NCI-H2171 (cell line): Measurements from ENCODE around the gene POLG2.
"Not testable (repeated sequence)": the region's sequence is repeated elsewhere in the genome, so short reads cannot be mapped to it uniquely, and the experiment has no call there.

Source experiments
- DNase-seq: peaks from one replicate; lab custom pipeline; 2025; lab: John Stamatoyannopoulos, UW

The POLG2 gene

DNA sequence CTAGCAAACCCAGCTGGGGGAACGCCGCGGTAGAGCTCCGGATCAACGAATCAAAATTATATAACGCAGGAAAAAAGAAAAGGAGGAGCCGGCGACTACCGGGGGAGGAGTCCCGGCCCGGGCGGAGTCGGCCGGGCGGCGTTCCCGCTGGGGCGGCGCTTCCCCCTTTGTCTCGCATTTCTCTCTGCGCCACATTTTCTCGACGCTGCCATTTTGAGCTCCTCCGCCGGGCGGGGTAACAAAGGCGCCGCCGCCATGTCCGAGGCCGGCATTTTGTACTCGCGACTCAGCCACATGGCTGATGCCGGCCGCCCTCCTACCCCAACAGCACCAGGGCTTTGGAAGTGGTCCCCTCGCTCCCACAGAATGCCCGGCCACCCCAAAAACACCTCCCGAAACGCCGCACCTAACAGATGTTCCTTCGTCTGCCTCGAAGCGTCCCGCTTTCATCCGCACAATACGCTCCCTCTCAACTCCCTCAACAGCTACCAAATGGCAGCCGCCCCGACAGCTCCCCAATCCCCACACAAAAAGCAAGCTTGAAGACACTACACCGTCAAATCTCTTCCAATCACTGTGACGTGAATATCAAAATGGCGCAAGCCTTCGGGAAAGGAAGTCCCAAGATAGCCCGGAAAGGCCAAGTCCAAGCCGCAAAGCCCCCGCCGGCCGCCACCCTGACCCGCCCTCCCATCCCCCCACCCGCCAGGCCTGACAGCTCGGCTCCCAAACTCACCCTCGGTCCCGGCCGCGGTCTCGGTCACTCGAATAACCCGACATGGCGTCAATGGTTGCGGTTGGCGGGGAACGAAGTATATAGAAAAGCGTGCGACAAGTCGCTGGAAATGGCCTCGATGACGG lies 8.7 kb upstream of the POLG2 start:
- DNase-seq: peak; percentile 85

- no peak for DNase-seq
Observed at GRCh38 chr17:64504769-64505339, 8.0 kb upstream of the POLG2 start.

DNA sequence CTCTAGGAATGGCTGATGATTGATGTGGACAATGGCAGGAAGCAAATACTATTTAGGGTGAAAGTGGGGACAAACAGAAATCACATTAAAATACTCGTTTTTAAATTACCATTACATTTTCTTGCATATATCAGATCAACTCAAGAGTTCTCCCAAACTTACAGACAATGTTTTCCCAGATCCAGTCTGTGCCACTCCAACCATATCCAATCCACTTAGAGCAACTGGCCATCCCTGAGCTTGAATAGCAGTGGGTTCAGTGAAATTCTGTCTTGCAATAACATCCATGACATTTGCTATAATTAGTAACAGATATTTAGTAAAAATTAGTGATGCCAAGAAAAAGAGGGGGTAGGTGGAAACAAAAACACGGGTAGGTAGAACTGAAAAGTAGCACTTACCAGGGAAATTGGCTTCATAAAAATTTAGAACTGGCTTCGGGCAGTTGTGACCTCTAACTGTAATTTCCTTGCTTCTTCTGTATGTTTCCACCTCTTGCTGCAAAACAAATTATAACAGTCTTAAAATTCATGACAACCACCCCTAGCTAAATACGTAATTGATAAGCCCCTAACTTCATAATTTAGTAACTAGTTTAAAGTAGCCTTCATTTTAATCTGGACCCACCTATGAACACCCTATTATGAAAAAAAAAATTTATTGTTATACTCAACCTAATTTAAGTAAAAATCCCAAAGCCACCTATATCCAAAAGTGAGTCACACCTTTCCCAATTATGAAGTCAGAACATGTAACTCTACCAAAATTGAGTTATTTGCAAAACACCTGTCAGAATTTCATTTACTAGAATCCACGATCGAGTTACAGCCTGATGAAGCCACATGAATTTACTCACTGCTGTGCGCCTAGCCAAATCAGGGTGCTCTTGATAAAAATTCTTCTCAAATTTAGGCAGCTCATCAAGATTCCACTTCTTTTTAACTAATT lies 7.2 kb upstream of the POLG2 start:
- no peak for DNase-seq

DNA sequence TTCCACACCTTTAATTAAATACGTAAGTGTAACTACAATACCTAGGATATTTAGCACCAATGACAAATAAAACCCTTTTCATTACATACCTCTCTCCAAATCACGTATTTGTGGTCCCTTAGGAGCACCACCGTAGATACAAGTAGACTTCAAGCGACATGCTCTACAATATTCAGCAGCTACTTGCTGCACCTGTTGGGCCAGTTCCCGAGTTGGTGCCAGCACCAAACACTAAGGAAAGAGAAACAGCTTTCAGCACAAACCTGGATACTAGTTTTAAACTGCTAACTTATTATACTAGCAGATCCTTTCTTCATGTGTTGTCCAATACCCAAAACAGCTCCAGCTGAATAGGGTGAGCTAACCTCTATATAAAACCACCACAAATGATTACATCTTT lies 6.5 kb upstream of the POLG2 start:
- no peak for DNase-seq

- DNase-seq: no peak
Observed at GRCh38 chr17:64502809-64503208, 6.0 kb upstream of the POLG2 start.

DNA sequence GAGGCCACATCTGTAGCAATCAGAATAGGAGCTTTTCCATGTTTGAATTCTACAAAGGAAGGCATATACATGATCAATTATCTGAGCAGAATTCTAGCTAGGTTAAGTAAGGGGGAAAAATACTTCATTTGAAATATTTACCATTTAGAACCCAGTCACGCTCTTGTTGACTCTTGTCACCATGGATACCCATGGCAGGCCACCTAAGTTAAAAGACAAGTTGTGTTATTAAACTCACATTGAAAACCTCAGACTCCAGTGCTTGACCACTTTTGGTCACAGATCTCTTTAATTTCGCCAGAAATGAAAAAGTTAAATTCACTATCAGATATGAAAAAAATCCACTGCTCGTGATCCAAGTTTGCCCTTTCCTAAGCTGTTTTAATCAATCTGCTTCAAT lies 5.2 kb upstream of the POLG2 start:
- DNase-seq: no peak

DNA sequence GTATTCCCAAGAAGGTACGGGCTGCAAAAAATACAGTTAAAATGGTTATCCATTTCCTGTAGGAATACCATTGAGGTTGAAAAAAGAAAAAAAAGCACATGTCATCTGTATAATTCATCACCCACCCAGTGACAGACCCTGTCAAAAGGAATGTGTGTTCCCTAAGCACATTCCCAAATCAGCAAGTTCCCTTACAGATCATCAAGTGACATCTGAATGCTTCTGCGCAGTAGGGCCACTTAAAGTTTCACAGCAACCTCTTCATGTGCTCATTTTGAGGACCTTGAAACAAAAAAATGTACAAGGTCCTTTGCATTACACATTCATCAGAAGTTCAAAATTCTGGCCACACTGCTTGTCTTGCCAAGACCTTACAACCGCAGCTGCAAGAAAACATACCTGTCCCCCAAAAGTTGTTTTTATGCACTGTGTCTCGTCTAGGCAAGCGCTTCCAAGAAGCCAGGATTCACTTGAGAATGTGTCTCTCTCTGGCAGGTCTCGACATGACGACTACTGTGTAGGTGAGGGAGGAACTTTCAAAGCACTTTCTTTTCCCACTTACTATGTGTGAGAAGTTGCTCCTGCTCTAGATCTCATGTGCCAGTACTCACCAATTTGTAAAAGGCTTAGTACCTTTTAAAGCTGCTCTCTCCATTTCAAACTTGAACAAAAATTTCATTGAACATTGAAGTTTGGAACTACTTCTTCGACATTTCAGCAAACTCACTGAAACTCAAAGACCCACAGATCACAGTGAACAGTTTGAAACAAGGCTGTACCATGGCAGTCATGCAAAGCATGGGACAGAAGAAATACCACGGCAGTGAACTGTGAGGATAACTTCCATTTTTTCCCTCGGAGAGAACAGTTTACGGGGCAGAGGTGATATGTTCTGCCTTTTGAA lies 4.3 kb upstream of the POLG2 start:
- DNase-seq: no peak

GRCh38 chr17:64500487-64500859 lies 3.6 kb upstream of the POLG2 start:
- no peak for DNase-seq

DNA sequence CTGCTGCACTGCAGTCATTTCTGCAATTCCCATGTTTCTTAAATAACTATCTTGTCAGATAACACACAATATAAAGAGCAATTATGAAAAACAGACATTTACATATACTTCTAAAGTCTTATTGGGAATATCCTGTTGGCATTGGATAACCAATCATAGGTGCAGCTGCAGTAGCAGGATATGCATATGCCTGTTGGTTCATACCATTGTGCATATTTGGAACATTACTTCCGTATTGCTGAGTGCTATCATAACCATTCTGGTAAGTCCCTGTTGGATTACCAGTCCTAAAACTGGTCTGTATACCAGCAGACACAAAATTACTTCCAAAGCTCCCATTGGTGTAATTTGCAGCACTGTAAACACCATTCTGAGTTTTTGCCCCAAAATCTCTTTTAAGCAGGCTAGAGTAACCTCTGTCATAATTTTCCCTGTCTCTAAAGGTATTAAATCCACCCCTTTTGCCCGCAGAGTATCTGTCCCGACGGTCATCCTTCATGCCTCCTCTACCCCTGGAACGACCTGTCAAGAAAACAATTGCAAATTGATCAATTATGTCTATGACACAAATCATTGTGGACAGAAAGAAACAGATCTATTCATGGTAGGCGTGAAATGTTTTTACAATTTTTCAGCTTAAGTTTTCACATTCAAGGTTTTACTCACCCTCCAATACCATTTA lies 3.1 kb upstream of the POLG2 start:
- DNase-seq: no peak

- DNase-seq: no peak
Observed at GRCh38 chr17:64498308-64499203, 1.7 kb upstream of the POLG2 start.

DNA sequence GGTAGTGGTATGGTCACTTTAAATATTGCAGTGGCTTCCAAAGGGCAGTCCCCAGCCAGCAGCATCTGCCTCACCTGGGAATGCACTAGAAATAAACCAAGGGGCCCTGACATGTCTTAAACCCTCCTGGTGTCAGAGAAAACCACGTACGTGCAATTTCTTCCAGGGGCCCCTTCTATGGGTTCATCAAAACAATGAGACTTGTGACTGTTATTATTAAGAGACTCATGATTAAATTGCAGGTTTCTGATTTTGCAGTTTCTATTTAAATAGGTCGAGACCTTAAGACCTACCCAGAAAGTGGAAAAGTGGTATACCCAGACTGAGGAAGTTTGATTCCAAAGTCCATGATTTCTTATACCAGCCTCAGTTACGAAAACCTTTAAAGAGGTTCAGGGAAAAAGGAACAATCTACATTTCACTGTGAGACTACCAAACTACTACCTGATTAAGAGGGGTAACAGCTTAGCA lies 746 bp upstream of the POLG2 start:
- no peak for DNase-seq

DNA sequence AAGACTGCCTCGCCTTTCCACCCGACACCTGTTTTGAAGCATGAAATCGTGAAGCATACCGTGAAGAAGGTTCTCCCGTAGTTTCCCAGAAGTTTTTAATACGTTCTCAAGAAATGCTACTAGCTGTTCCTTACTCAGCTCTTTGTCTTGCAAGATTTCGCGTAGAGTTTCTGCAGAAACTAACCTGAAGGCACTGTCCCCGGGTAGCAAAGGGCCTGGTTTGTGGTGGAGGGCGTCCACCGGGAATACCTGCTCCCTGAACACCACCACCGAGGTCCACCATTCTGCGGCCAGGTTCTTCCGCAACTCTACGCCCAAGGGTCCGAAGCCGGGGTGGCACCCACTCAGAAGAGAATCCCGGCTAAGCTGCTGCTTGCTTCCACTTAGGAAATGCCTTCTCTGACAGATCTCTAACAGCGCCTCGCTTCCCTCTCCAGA lies 487 bp downstream of the POLG2 start:
- no peak for DNase-seq

GRCh38 chr17:64495300-64495699 lies 1.6 kb downstream of the POLG2 start:
- DNase-seq: not testable (repeated sequence)

DNA sequence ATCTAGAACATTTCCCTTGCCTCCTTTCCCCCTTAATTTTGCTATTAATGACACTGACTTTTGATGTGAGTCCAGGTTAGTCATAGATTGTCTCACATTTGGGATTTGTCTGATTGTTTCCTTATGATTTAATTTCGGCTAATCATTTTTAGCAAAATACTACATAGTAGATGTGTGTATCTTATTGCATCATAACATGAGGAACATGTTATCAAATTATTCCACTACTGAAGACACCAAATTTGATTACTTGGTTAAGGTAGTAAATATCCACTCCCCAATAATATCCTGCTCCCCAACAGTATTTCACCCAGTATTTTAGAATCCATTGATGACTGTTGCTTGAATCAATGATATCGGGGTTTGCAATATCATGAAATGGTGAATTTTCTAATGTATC lies 2.7 kb downstream of the POLG2 start:
- no peak for DNase-seq

GRCh38 chr17:64492481-64493109 lies 4.3 kb downstream of the POLG2 start:
- DNase-seq: no peak

DNA sequence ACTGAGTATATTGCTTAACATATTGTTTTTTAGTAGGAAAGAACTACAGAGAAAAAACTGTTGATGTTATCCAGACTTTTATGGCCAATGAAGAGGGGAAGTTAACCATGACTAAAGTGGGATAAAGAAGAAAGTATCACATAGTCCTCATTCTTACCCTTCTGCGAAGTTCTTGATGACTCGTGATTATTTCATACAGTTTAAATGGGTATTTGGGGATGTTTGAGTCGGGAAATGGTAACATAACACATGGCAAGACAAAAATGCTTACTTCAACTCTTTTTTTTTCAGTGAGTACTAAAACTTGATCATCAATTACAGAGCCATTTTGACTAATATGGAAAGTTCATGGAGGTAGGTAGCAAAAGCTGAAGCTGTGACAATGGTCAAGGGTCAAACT lies 4.9 kb downstream of the POLG2 start:
- DNase-seq: no peak

DNA sequence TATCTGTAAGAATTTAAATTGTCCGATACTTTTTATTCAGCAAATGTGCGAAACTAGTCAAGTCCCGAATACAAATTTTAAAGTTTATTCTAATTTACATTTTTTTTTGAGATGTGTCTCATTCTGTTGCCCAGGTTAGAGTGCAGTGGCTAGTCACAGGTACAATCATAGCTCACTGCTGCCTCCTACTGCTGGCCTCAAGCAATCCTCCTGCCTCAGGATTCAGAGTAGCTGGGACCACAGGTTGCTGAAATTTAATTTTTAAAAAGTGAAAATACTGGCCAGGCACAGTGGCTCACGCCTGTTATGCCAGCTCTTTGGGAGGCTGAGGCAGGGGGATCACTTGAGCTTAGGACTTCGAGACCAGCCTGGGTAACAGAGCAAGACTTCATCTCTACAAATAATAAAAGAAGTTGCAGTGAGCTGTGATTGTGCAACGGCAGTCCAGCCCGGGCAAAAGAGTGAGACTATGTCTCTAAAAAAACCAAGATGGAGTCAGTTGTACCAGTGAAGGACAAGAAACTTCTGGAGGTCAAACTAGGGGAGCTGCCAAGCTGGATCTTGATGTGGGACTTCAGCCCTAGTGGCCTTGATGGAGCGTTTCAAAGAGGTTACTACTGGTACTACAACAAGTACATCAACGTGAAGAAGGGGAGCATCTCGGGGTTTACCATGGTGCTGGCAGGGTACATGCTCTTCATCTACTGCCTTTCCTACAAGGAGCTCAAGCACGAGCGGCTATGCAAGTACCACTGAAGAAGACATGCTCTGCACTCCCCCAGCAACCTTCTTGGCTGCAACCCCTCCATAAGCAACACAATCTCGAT lies 5.6 kb downstream of the POLG2 start:
- DNase-seq: no peak

GRCh38 chr17:64488301-64488700 lies 8.6 kb downstream of the POLG2 start:
- DNase-seq: no peak
